CD4-positive, alpha-beta T cell (primary cell): Measurements from ENCODE around the gene MBOAT7. TPM values are rescaled to one million over a fixed set of nuclear protein-coding genes. Genes with fewer than 3 reads are reported as not detected.

ENCODE experiments used
- ATAC-seq: fragments of 200-7000 bp; cut with Tn5 transposase; one replicate; pipeline ENCODE4 v1.10.0; 2022; ENCODE audit warnings: mild to moderate bottlenecking; ENCODE audit not compliant: poor library complexity
- CTCF ChIA-PET: fragments of 350-600 bp; sonication (Branson Sonifier 250); formaldehyde crosslinking; loops from one replicate; lab custom pipeline; 2021; ENCODE audit warnings: antibody characterized with exemption, inconsistent platforms; lab: Charles Lee
- POLR2A ChIA-PET: fragments of 350-600 bp; sonication (Branson Sonifier 250); formaldehyde crosslinking; loops from one replicate; lab custom pipeline; 2021; ENCODE audit warnings: antibody characterized with exemption, inconsistent platforms; lab: Charles Lee
- DNase-seq, 14 experiments: peaks; one replicate each; pipeline ENCODE4 v3.0.0-alpha.2; 2013 to 2020; ENCODE audit warnings: mixed read lengths in 2 of 14
- H3K27ac ChIP-seq, 2 donors: one replicate each; pipeline versions ENCODE4 v1.5.1 to v1.7.0; 2013; ENCODE audit warnings: low read length in 2 of 2, low read depth in 1 of 2, mild to moderate bottlenecking in 1 of 2
- H3K27me3 ChIP-seq, 2 experiments: 1 replicate in 1 of 2; 2 replicates in 1 of 2; pipeline versions ENCODE4 v1.6.1 to v1.7.0; 2013; ENCODE audit warnings: low read length in 2 of 2, control low read depth in 1 of 2, mild to moderate bottlenecking in 1 of 2, moderate library complexity in 1 of 2; ENCODE audit not compliant: insufficient read depth in 2 of 2, control insufficient read depth in 1 of 2
- H3K36me3 ChIP-seq: one replicate; pipeline ENCODE4 v1.6.1; 2013; ENCODE audit warnings: low read length, control low read depth; ENCODE audit not compliant: insufficient read depth
- H3K4me1 ChIP-seq: one replicate; pipeline ENCODE4 v1.6.1; 2013; ENCODE audit warnings: low read length, control low read depth; ENCODE audit not compliant: insufficient read depth
- H3K4me3 ChIP-seq: one replicate; pipeline ENCODE4 v1.5.1; 2013; ENCODE audit warnings: mild to moderate bottlenecking, low read length, moderate library complexity
- H3K9me3 ChIP-seq, 2 experiments: 1 replicate in 1 of 2; 2 replicates in 1 of 2; pipeline versions ENCODE4 v1.6.1 to v1.7.0; 2013; ENCODE audit warnings: low read length in 2 of 2, mild to moderate bottlenecking in 2 of 2, control low read depth in 1 of 2, moderate library complexity in 1 of 2; ENCODE audit not compliant: control insufficient read depth in 1 of 2, insufficient read depth in 1 of 2
- H3K27ac Mint-ChIP-seq: one replicate; pipeline ENCODE4 v1.8.0; 2020; ENCODE audit warnings: mixed read lengths
- H3K27me3 Mint-ChIP-seq: one replicate; pipeline ENCODE4 v1.8.0; 2021; ENCODE audit warnings: mixed read lengths
- H3K36me3 Mint-ChIP-seq: one replicate; pipeline ENCODE4 v1.8.0; 2021; ENCODE audit warnings: low read depth, mixed read lengths
- H3K4me1 Mint-ChIP-seq: one replicate; pipeline ENCODE4 v1.8.0; 2021; ENCODE audit warnings: low read depth, mixed read lengths
- H3K4me3 Mint-ChIP-seq: one replicate; pipeline ENCODE4 v1.8.0; 2020; ENCODE audit warnings: mild to moderate bottlenecking, mixed read lengths
- H3K9me3 Mint-ChIP-seq: one replicate; pipeline ENCODE4 v1.8.0; 2020; ENCODE audit warnings: mixed read lengths
- CTCF ChIP-seq: fragments of 200-600 bp; IDR thresholded peaks from one replicate; pipeline ENCODE4 v1.8.0; 2022; ENCODE audit warnings: antibody characterized with exemption, mild to moderate bottlenecking
- intact Hi-C, 2 experiments: fragments of 100-400 bp; cut with DNase I in 1 of 2; cut with micrococcal nuclease in 1 of 2; formaldehyde crosslinking; loops; one replicate each; pipeline versions ENCODE4 v1.15.1 to v1.9.0; 2023 to 2025; cut with DNase I, micrococcal nuclease
- total RNA-seq, 174 experiments: library from RNA in 2 of 174; stranded (reverse) in 2 of 174; gene quantifications; one replicate each; pipeline ENCODE4 v1.2.3 and lab custom pipeline; 2021 to 2026

The MBOAT7 gene
- total RNA-seq, 2 experiments from 2014 or later, result 13.7 to 18.0 TPM

- Histone ChIP-seq H3K36me3 (peaks cover 92% of the 10 kb centered on the region), H3K4me1 (peaks cover 13% of the 10 kb centered on the region), H3K4me3 (no peak overlapping the region), H3K27me3 (no peaks in the 10 kb centered on the region), H3K27ac (no peak overlapping the region), H3K9me3 (no peaks in the 10 kb centered on the region)
- no peak for ATAC-seq
- intact Hi-C loops, result no loop called here
- Mint-ChIP-seq H3K27ac (no peak overlapping the region), H3K27me3 (no peaks in the 10 kb centered on the region), H3K9me3 (no peaks in the 10 kb centered on the region), H3K4me3 (no peak overlapping the region), H3K4me1 (peaks cover 15% of the 10 kb centered on the region), H3K36me3 (peaks cover 91% of the 10 kb centered on the region)
- no peak for DNase-seq
- ChIA-PET CTCF (no interaction called here), POLR2A (interaction anchor here (1.4 to 2.8 kb wide), 2 partner anchors 10 to 12 kb away, joined by 3 to 20 read pairs; partner anchors contain the start of genes CNOT3 and LENG1)
- TF ChIP-seq CTCF, result no peak
Observed at GRCh38 chr19:54149021-54149812, 40.2 kb downstream of the MBOAT7 start.

- intact Hi-C loops, result no loop called here
- no peak overlapping the region for H3K27ac Mint-ChIP-seq
- peaks cover 92% of the 10 kb centered on the region for H3K36me3 ChIP-seq
- no peak for TF ChIP-seq CTCF
- no peak overlapping the region for H3K4me3 ChIP-seq
- peak overlapping the region in 1 of 2 donors; percentile 10 for H3K27ac ChIP-seq
- peaks cover 2% of the 10 kb centered on the region for H3K4me1 ChIP-seq
- H3K9me3 ChIP-seq, result no peaks in the 10 kb centered on the region
- ChIA-PET CTCF (no interaction called here), POLR2A (interaction anchor here (1.1 kb wide), 1 partner anchor 11 kb away, joined by 6 read pairs; the partner anchor contains the start of gene CNOT3)
- H3K4me3 Mint-ChIP-seq, result no peak overlapping the region
- ATAC-seq, result no peak
- H3K27me3 Mint-ChIP-seq, result no peaks in the 10 kb centered on the region
- peaks cover 91% of the 10 kb centered on the region for H3K36me3 Mint-ChIP-seq
- H3K27me3 ChIP-seq, result no peaks in the 10 kb centered on the region
- peaks cover 4% of the 10 kb centered on the region for H3K4me1 Mint-ChIP-seq
- DNase-seq, result no peak
- no peaks in the 10 kb centered on the region for H3K9me3 Mint-ChIP-seq
Observed at GRCh38 chr19:54148158-54148557, 41.2 kb downstream of the MBOAT7 start.

GRCh38 chr19:54147676-54148075, 41.7 kb downstream of the MBOAT7 start:
- Histone ChIP-seq H3K36me3 (peaks cover 93% of the 10 kb centered on the region), H3K27me3 (no peaks in the 10 kb centered on the region), H3K4me3 (no peak overlapping the region), H3K4me1 (no peaks in the 10 kb centered on the region), H3K9me3 (no peaks in the 10 kb centered on the region), H3K27ac (no peak overlapping the region)
- H3K4me1 Mint-ChIP-seq, result peaks cover 4% of the 10 kb centered on the region
- intact Hi-C loops, result no loop called here
- no peak for ATAC-seq
- CTCF ChIA-PET, result no interaction called here
- POLR2A ChIA-PET, result interaction anchor here (0.7 to 1.1 kb wide), 2 partner anchors 9 to 11 kb away, joined by 4 to 6 read pairs; partner anchors contain the start of gene CNOT3
- no peak overlapping the region for H3K27ac Mint-ChIP-seq
- TF ChIP-seq CTCF, result no peak
- peaks cover 91% of the 10 kb centered on the region for H3K36me3 Mint-ChIP-seq
- no peak for DNase-seq
- H3K27me3 Mint-ChIP-seq, result no peaks in the 10 kb centered on the region
- H3K9me3 Mint-ChIP-seq, result no peaks in the 10 kb centered on the region
- H3K4me3 Mint-ChIP-seq, result no peak overlapping the region
